Suprapubic skin (tissue), 3 donors: ENCODE measurements around the gene NCOA1.

Experiments
- POLR2AphosphoS5 ChIP-seq, 3 donors: sonication (generic); formaldehyde crosslinking; IDR thresholded peaks; one replicate each; pipeline ENCODE4 v1.6.1; 2017; ENCODE audit warnings: antibody characterized with exemption in 3 of 3
- TF ChIP-seq, protein P1 (sequence below), 2 donors: fragments of 200-600 bp in 1 of 2; fragments of 450-650 bp in 1 of 2; sonication (generic) in 1 of 2; IDR thresholded peaks; one replicate each; pipeline ENCODE4 v1.5.1; 2016 to 2019; ENCODE audit warnings: antibody characterized with exemption in 2 of 2, mild to moderate bottlenecking in 1 of 2, moderate library complexity in 1 of 2

GRCh38 chr2:24797644-24798043 lies 306.6 kb downstream of the NCOA1 start:
- TF ChIP-seq POLR2AphosphoS5 (IDR thresholded peaks at IDR 0.05), result no peak
- TF ChIP-seq, protein P1, sequence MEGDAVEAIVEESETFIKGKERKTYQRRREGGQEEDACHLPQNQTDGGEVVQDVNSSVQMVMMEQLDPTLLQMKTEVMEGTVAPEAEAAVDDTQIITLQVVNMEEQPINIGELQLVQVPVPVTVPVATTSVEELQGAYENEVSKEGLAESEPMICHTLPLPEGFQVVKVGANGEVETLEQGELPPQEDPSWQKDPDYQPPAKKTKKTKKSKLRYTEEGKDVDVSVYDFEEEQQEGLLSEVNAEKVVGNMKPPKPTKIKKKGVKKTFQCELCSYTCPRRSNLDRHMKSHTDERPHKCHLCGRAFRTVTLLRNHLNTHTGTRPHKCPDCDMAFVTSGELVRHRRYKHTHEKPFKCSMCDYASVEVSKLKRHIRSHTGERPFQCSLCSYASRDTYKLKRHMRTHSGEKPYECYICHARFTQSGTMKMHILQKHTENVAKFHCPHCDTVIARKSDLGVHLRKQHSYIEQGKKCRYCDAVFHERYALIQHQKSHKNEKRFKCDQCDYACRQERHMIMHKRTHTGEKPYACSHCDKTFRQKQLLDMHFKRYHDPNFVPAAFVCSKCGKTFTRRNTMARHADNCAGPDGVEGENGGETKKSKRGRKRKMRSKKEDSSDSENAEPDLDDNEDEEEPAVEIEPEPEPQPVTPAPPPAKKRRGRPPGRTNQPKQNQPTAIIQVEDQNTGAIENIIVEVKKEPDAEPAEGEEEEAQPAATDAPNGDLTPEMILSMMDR (IDR thresholded peaks at IDR 0.05), result no peak
